Endothelial cell of umbilical vein (primary cell): ENCODE results near the gene CDHR5. TPM values are rescaled to one million over a fixed set of nuclear protein-coding genes. Genes with fewer than 3 reads are reported as not detected.

Experiments
- BruUV-seq: library from RNA; stranded (reverse); fragments of 400-500 nt; replicated peaks from 2 replicates; lab custom pipeline; 2021; lab: Mats Ljungman, UMichigan
- CTCF ChIA-PET: fragments of 300-600, 350-600 bp; sonication (Branson Sonifier 250); formaldehyde crosslinking; loops from one replicate; lab custom pipeline; 2021; ENCODE audit warnings: antibody characterized with exemption, inconsistent platforms; lab: Charles Lee
- POLR2A ChIA-PET: fragments of 300-600, 350-600 bp; sonication (Branson Sonifier 250); formaldehyde crosslinking; loops from one replicate; lab custom pipeline; 2021; ENCODE audit warnings: antibody characterized with exemption, inconsistent platforms; lab: Charles Lee
- DNase-seq: peaks from one replicate; pipeline ENCODE4 v3.0.0-alpha.2; 2011; ENCODE audit warnings: low read depth, low spot score
- FAIRE-seq: peaks from 2 replicates; lab custom pipeline; 2011; peaks lifted over from hg19 to GRCh38; lab: Jason Lieb, UNC
- H2AFZ ChIP-seq: 2 replicates; pipeline ENCODE4 v1.6.0; 2012; ENCODE audit warnings: low read depth, low read length, control low read depth, inconsistent platforms
- H3K27ac ChIP-seq: 2 replicates; pipeline ENCODE4 v1.5.1; 2011; ENCODE audit warnings: low read depth, mild to moderate bottlenecking, control low read depth, low read length, moderate library complexity; ENCODE audit not compliant: insufficient read depth
- H3K27me3 ChIP-seq, 2 experiments: 2 replicates each; pipeline versions ENCODE4 v1.6.0 to v1.6.1; 2011; ENCODE audit warnings: low read length in 2 of 2, mixed read lengths in 1 of 2; ENCODE audit not compliant: control insufficient read depth in 2 of 2, insufficient read depth in 2 of 2
- H3K36me3 ChIP-seq, 2 experiments: 2 replicates in 1 of 2; 3 replicates in 1 of 2; pipeline ENCODE4 v1.5.1; 2011; ENCODE audit warnings: low read length in 2 of 2, mild to moderate bottlenecking in 1 of 2, moderate library complexity in 1 of 2; ENCODE audit not compliant: control insufficient read depth in 2 of 2, insufficient read depth in 2 of 2; ENCODE audit errors: extremely low read depth in 1 of 2
- H3K4me1 ChIP-seq: 3 replicates; pipeline ENCODE4 v1.5.1; 2011; ENCODE audit warnings: mild to moderate bottlenecking, low read length; ENCODE audit not compliant: control insufficient read depth, insufficient read depth; ENCODE audit errors: extremely low read depth
- H3K4me2 ChIP-seq: 2 replicates; pipeline ENCODE4 v1.6.1; 2011; ENCODE audit warnings: low read length, control low read depth, mixed read lengths; ENCODE audit not compliant: insufficient read depth
- H3K4me3 ChIP-seq, 3 experiments: fragments of 200-600 bp in 1 of 3; sonication (generic), shearing (Covaris generic) in 1 of 3; replicated peaks in 1 of 3; 2 replicates each; pipeline ENCODE4 v1.5.1; 2011 to 2016; ENCODE audit warnings: control low read depth in 3 of 3, low read length in 3 of 3, mild to moderate bottlenecking in 2 of 3, inconsistent platforms in 1 of 3, low read depth in 1 of 3, moderate library complexity in 1 of 3; ENCODE audit not compliant: insufficient read depth in 1 of 3
- H3K79me2 ChIP-seq: 2 replicates; pipeline ENCODE4 v1.6.0; 2012; ENCODE audit warnings: low read length, inconsistent platforms; ENCODE audit not compliant: control insufficient read depth, insufficient read depth
- H3K9ac ChIP-seq: replicated peaks from 2 replicates; pipeline ENCODE3; 2011; ENCODE audit warnings: low read length, control low read depth; ENCODE audit not compliant: insufficient read depth; ENCODE audit errors: extremely low read depth
- H3K9me1 ChIP-seq: replicated peaks from 3 replicates; pipeline ENCODE4 v1.6.0; 2011; ENCODE audit warnings: mild to moderate bottlenecking, low read length; ENCODE audit not compliant: control insufficient read depth, insufficient read depth; ENCODE audit errors: extremely low read depth
- H3K9me3 ChIP-seq: replicated peaks from 2 replicates; pipeline ENCODE4 v1.5.1; 2012; ENCODE audit warnings: low read length, inconsistent platforms; ENCODE audit not compliant: control insufficient read depth, insufficient read depth
- H4K20me1 ChIP-seq: replicated peaks from 2 replicates; pipeline ENCODE3; 2011; ENCODE audit warnings: mild to moderate bottlenecking, low read length; ENCODE audit not compliant: control insufficient read depth, insufficient read depth; ENCODE audit errors: extremely low read depth
- EZH2 ChIP-seq: IDR thresholded peaks from 2 replicates; pipeline ENCODE4 v1.6.1; 2012; ENCODE audit warnings: borderline replicate concordance, low read depth, mild to moderate bottlenecking, moderate library complexity, low read length, inconsistent platforms; ENCODE audit not compliant: severe bottlenecking
- FOS ChIP-seq: IDR thresholded peaks from 2 replicates; pipeline ENCODE4 v1.6.1; 2011; ENCODE audit warnings: mild to moderate bottlenecking, low read length, moderate library complexity, borderline replicate concordance; ENCODE audit not compliant: insufficient read depth
- MYC ChIP-seq: IDR thresholded peaks from one replicate; pipeline ENCODE4 v1.6.1; 2011; ENCODE audit warnings: mild to moderate bottlenecking, low read depth, low read length
- POLR2A ChIP-seq: IDR thresholded peaks from 2 replicates; pipeline ENCODE4 v1.6.1; 2012; ENCODE audit warnings: low read depth, mild to moderate bottlenecking, control low read depth, low read length
- POLR2AphosphoS5 ChIP-seq: IDR thresholded peaks from 2 replicates; pipeline ENCODE4 v1.6.1; 2012; ENCODE audit warnings: low read depth, mild to moderate bottlenecking, control low read depth, low read length, moderate library complexity; ENCODE audit not compliant: insufficient read depth
- dilution Hi-C: fragments of 300-500 bp; cut with MboI; formaldehyde crosslinking; loops from one replicate; pipeline ENCODE4 v1.15.0; 2019; ENCODE audit warnings: low sequenced_read_pairs; ENCODE audit not compliant: extremely low pct_ligation_motif_present
- intact Hi-C: fragments of 100-400 bp; cut with micrococcal nuclease; formaldehyde crosslinking; loops from one replicate; pipeline ENCODE4 v1.10.0; 2022
- polyA plus RNA-seq, 4 experiments: library from polyadenylated mRNA; depleted of rRNA in 3 of 4; stranded (reverse) in 3 of 4; unstranded in 1 of 4; fragments of >200 nt; gene quantifications; 2 replicates each; pipeline versions ENCODE4 v1.2.1 to v1.2.3, GENCODE V29; 2011 to 2012; ENCODE audit warnings: missing spikeins in 1 of 4
- total RNA-seq: library from RNA; stranded (reverse); gene quantifications from 2 replicates; pipeline ENCODE4 v1.2.3, GENCODE V29; 2021

CDHR5 gene
- total and polyA plus RNA-seq, 2 donors (not counting 3 experiments of a cell fraction or from before 2014, with no cell fraction given) = not detected

DNA sequence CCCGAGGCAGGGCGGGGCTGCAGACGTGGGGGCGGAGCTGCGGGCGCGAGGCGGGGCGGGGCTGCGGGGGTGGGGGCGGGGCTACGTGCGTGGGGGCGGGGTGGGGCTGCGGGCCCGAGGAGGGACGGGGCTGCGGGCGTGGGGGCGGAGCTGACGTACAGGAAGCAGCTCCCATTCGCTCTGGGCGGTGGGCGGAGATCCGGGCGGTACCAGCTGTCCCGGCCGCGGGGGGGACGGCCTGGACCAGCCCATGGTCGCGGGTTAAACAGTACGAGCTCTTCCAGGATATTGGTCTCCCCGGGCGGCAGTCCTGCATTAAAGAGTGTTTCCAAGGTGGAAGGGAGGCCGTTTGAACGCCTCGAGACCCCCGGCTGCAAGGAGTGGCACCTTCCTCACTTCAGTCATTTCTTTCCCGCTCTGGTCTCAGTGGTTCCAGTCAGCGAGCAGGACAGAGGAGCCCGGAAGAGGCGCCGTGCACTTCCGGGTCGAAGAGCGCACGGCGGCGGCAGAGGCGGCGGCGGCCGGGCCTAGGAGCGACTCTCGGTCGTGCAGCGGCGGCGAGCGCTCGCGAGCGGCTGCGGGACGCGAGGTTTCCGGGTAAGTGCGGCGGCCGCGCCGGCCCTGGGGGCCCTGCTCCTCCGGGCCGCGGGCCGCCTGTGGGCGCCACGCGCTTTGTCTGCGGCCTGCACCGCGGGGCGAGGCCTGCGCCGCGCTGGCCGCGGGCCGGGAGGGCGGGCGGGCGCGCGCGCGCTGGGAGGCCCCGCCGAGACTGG is 48.6 kb downstream of the CDHR5 start, which contains the start of gene PHRF1:
Gene PHRF1, plus strand, starts transcription at position 475 of the 773 bp plus-strand sequence. CDS start 5,043 bp downstream, outside the sequence.
- H3K27ac ChIP-seq = peak within 1 kb of the TSS; percentile 98
- peaks cover 43% of the 10 kb centered on the region for H3K79me2 ChIP-seq
- dilution Hi-C loops (no loop called here), intact Hi-C loops (loop anchor here (5.0 kb wide), 1 partner anchor 36 kb away; no protein-coding TSS in a partner anchor)
- no peak for TF ChIP-seq FOS
- TF ChIP-seq POLR2A = peak; percentile 83
- TF ChIP-seq POLR2AphosphoS5 = peak; percentile 89
- POLR2A ChIA-PET = interaction anchor here (0.7 kb wide), 1 partner anchor 172 kb away, joined by 3 read pairs; the partner anchor contains the start of gene TALDO1
- peaks cover 8 to 10% of the 10 kb centered on the region in 2 experiments for H3K27me3 ChIP-seq
- no peaks in the 10 kb centered on the region for H4K20me1 ChIP-seq
- CTCF ChIA-PET = interaction anchor here (0.7 to 1.8 kb wide), 7 partner anchors 12 to 199 kb away, joined by 3 to 7 read pairs (median 4); partner anchors contain the start of gene HRAS
- DNase-seq = peak; percentile 92
- peak within 1 kb of the TSS; percentile 98 for H2AFZ ChIP-seq
- no TSS peak for BruUV-seq
- peak; percentile 90 for FAIRE-seq
- peak within 1 kb of the TSS; percentile 100 for H3K9ac ChIP-seq
- H3K9me3 ChIP-seq = no peaks in the 10 kb centered on the region
- peak within 1 kb of the TSS; percentile 79 to 98 (median 79) for H3K4me3 ChIP-seq
- H3K4me2 ChIP-seq = peak within 1 kb of the TSS; percentile 94
- peaks cover 14% of the 10 kb centered on the region for H3K4me1 ChIP-seq
- H3K9me1 ChIP-seq = no peaks in the 10 kb centered on the region
- H3K36me3 ChIP-seq = no peaks in the 10 kb centered on the region

DNA sequence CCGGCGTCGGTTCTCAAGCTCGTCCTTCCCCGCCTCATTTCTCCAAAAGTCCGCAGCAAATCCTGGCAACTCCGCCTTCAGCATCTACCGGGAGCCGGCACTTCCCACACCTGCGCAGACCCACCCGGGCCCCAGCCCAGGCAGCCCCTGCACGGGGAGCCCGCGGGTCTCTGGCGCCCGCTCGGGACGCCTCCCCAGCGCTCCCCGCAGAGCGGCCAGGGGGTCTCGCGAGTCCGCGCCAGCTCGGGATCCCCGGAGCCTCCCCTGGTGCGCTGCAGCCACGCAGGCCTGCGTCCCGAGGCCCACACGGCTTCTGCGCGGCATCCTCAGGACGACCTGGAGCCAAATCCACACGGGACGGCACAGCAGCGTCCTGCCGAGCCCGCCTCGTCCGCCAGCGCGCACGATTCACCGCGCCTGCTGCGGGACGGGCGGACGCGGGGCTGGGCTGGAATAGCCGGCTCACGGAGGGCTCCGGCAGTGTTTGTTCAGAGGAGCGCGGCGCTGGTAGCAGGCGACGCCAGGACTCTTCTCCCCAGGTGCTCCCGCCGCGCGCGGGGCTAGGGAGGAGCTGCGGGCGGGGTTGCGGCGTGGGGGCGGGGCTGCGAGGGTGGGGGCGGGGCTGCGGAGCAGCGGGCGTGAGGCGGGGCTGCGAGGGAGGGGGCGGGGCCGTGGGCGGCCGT is 49.3 kb downstream of the CDHR5 start:
- TF ChIP-seq MYC (no peak), EZH2 (peak; percentile 83)
- POLR2A ChIA-PET = interaction anchor here (0.7 kb wide), 1 partner anchor 172 kb away, joined by 3 read pairs; the partner anchor contains the start of gene TALDO1
- Histone ChIP-seq H2AFZ (peak overlapping the region; percentile 98), H4K20me1 (no peaks in the 10 kb centered on the region), H3K4me1 (peaks cover 14% of the 10 kb centered on the region), H3K27ac (no peak overlapping the region), H3K9ac (peak overlapping the region; percentile 22), H3K4me3 (peak overlapping the region; percentile 29 to 51 (median 40)), H3K4me2 (peak overlapping the region; percentile 67), H3K27me3 (peaks cover 8 to 10% of the 10 kb centered on the region in 2 experiments), H3K79me2 (peaks cover 39% of the 10 kb centered on the region), H3K36me3 (no peaks in the 10 kb centered on the region), H3K9me3 (no peaks in the 10 kb centered on the region), H3K9me1 (no peaks in the 10 kb centered on the region)
- CTCF ChIA-PET = interaction anchor here (0.7 to 1.8 kb wide), 8 partner anchors 11 to 200 kb away, joined by 3 to 7 read pairs (median 4); partner anchors contain the start of gene HRAS
- no peak for FAIRE-seq
- peak; percentile 52 for DNase-seq
- dilution Hi-C loops (no loop called here), intact Hi-C loops (loop anchor here (5.0 kb wide), 1 partner anchor 37 kb away; no protein-coding TSS in a partner anchor)
- no TSS peak for BruUV-seq
